H1 (cell line): ENCODE results near the gene FRMD6. TPM values are rescaled to one million over a fixed set of nuclear protein-coding genes. Genes with fewer than 3 reads are reported as not detected.

Experiments
- CTCF ChIA-PET: fragments of 300-600 bp; sonication (Branson Sonifier 250); formaldehyde crosslinking; loops from one replicate; lab custom pipeline; 2021; ENCODE audit not compliant: partially characterized antibody; lab: Charles Lee
- POLR2A ChIA-PET: fragments of 300-600 bp; sonication (Branson Sonifier 250); formaldehyde crosslinking; loops from one replicate; lab custom pipeline; 2021; ENCODE audit warnings: inconsistent platforms; ENCODE audit not compliant: partially characterized antibody; lab: Charles Lee
- DNase-seq, 2 experiments: peaks; one replicate each; pipeline versions ENCODE4 v3.0.0 to v3.0.0-alpha.2; 2010 to 2022; ENCODE audit warnings: low spot score in 2 of 2, low read depth in 1 of 2, mixed read lengths in 1 of 2
- FAIRE-seq: peaks from 2 replicates; lab custom pipeline; 2011; peaks lifted over from hg19 to GRCh38; lab: Jason Lieb, UNC
- H2AFZ ChIP-seq: 2 replicates; pipeline ENCODE4 v1.8.1; 2012; ENCODE audit warnings: low read length, inconsistent platforms
- H2AK5ac ChIP-seq: 2 replicates; pipeline ENCODE4 v1.6.1; 2013; ENCODE audit warnings: low read depth, low read length
- H2BK120ac ChIP-seq: replicated peaks from 2 replicates; pipeline ENCODE3; 2013; ENCODE audit warnings: low read depth, low read length, inconsistent platforms
- H2BK12ac ChIP-seq: 2 replicates; pipeline ENCODE4 v1.6.1; 2013; ENCODE audit warnings: low read depth, low read length
- H2BK15ac ChIP-seq: 2 replicates; pipeline ENCODE4 v1.6.1; 2013; ENCODE audit warnings: low read length
- H2BK20ac ChIP-seq: 2 replicates; pipeline ENCODE4 v1.6.1; 2013; ENCODE audit warnings: low read length
- H2BK5ac ChIP-seq: 2 replicates; pipeline ENCODE4 v1.6.1; 2013; ENCODE audit warnings: low read depth, low read length
- H3K14ac ChIP-seq: 2 replicates; pipeline ENCODE4 v1.6.1; 2013; ENCODE audit warnings: inconsistent platforms; ENCODE audit not compliant: insufficient read length
- H3K18ac ChIP-seq: 2 replicates; pipeline ENCODE4 v1.6.1; 2013; ENCODE audit warnings: low read length; ENCODE audit errors: extremely low read depth
- H3K23ac ChIP-seq: 2 replicates; pipeline ENCODE4 v1.6.1; 2013; ENCODE audit warnings: inconsistent platforms; ENCODE audit not compliant: insufficient read length
- H3K23me2 ChIP-seq: 2 replicates; pipeline ENCODE4 v1.6.1; 2013; ENCODE audit warnings: low read depth, low read length
- H3K27ac ChIP-seq: 2 replicates; pipeline ENCODE4 v1.6.1; 2011; ENCODE audit warnings: low read depth, low read length, inconsistent platforms
- H3K27me3 ChIP-seq, 4 experiments: replicated peaks in 1 of 4; 1 replicate in 1 of 4; 2 replicates in 3 of 4; pipeline versions ENCODE4 v1.6.1 to v1.8.1; 2011 to 2013; ENCODE audit warnings: low read length in 3 of 4, mild to moderate bottlenecking in 3 of 4, inconsistent platforms in 2 of 4, mixed read lengths in 2 of 4, moderate library complexity in 1 of 4; ENCODE audit not compliant: control insufficient read depth in 3 of 4, insufficient read depth in 3 of 4; ENCODE audit errors: extremely low read depth in 1 of 4
- H3K36me3 ChIP-seq, 4 experiments: 2 replicates each; pipeline versions ENCODE4 v1.6.1 to v1.8.1; 2011 to 2013; ENCODE audit warnings: mild to moderate bottlenecking in 4 of 4, low read length in 3 of 4, moderate library complexity in 2 of 4, control low read depth in 1 of 4, inconsistent platforms in 1 of 4; ENCODE audit not compliant: insufficient read depth in 4 of 4, control insufficient read depth in 2 of 4
- H3K4ac ChIP-seq: replicated peaks from 2 replicates; pipeline ENCODE3; 2013; ENCODE audit warnings: low read length, low read depth, mixed read lengths, inconsistent platforms; ENCODE audit not compliant: insufficient read length
- H3K4me1 ChIP-seq, 4 experiments: replicated peaks in 1 of 4; 1 replicate in 1 of 4; 2 replicates in 3 of 4; pipeline versions ENCODE4 v1.6.1 to v1.8.1; 2011 to 2013; ENCODE audit warnings: low read length in 3 of 4, inconsistent platforms in 2 of 4, mixed read lengths in 1 of 4; ENCODE audit not compliant: insufficient read depth in 4 of 4, control insufficient read depth in 3 of 4
- H3K4me2 ChIP-seq, 2 experiments: 2 replicates each; pipeline versions ENCODE4 v1.6.1 to v1.8.1; 2011 to 2013; ENCODE audit warnings: low read depth in 2 of 2, low read length in 2 of 2, control low read depth in 1 of 2, inconsistent platforms in 1 of 2, mild to moderate bottlenecking in 1 of 2; ENCODE audit not compliant: insufficient read depth in 1 of 2
- H3K4me3 ChIP-seq, 4 experiments: fragments of 200-600, 300-600 bp in 1 of 4; sonication (generic), shearing (Covaris generic), sonication (Bioruptor Twin) in 1 of 4; 2 replicates each; pipeline versions ENCODE4 v1.5.1 to v1.8.1; 2011 to 2016; ENCODE audit warnings: low read length in 4 of 4, low read depth in 3 of 4, control low read depth in 2 of 4, inconsistent platforms in 2 of 4, mild to moderate bottlenecking in 2 of 4, mixed read lengths in 1 of 4, moderate library complexity in 1 of 4; ENCODE audit not compliant: insufficient read depth in 2 of 4; ENCODE audit errors: extremely low read depth in 1 of 4
- H3K56ac ChIP-seq: replicated peaks from 2 replicates; pipeline ENCODE3; 2013; ENCODE audit warnings: low read depth, mild to moderate bottlenecking, mixed read lengths, low read length, inconsistent platforms; ENCODE audit not compliant: insufficient read length
- H3K79me1 ChIP-seq: 2 replicates; pipeline ENCODE4 v1.6.1; 2013; ENCODE audit warnings: low read depth, low read length, control low read depth
- H3K79me2 ChIP-seq, 2 experiments: 2 replicates each; pipeline versions ENCODE4 v1.6.1 to v1.8.1; 2012 to 2013; ENCODE audit warnings: low read length in 2 of 2, mild to moderate bottlenecking in 2 of 2, inconsistent platforms in 1 of 2; ENCODE audit not compliant: insufficient read depth in 2 of 2, control insufficient read depth in 1 of 2
- H3K9ac ChIP-seq, 4 experiments: replicated peaks in 1 of 4; 1 replicate in 1 of 4; 2 replicates in 3 of 4; pipeline versions ENCODE4 v1.6.1 to v1.8.1; 2011 to 2013; ENCODE audit warnings: low read depth in 3 of 4, low read length in 3 of 4, control low read depth in 2 of 4, mild to moderate bottlenecking in 2 of 4, moderate library complexity in 2 of 4, inconsistent platforms in 1 of 4; ENCODE audit errors: extremely low read depth in 1 of 4
- H3K9me3 ChIP-seq, 2 experiments: 2 replicates each; pipeline versions ENCODE4 v1.6.1 to v1.8.1; 2012 to 2013; ENCODE audit warnings: mild to moderate bottlenecking in 2 of 2, moderate library complexity in 2 of 2, control low read depth in 1 of 2, inconsistent platforms in 1 of 2, low read depth in 1 of 2, low read length in 1 of 2, mixed read lengths in 1 of 2; ENCODE audit not compliant: insufficient read depth in 2 of 2
- H4K20me1 ChIP-seq, 2 experiments: replicated peaks in 1 of 2; 2 replicates each; pipeline versions ENCODE3 to v1.8.1; 2011 to 2013; ENCODE audit warnings: inconsistent platforms in 2 of 2, low read length in 2 of 2, mild to moderate bottlenecking in 1 of 2; ENCODE audit not compliant: insufficient read depth in 2 of 2, control insufficient read depth in 1 of 2
- H4K5ac ChIP-seq: 2 replicates; pipeline ENCODE4 v1.6.1; 2013; ENCODE audit warnings: low read length, low read depth, mixed read lengths, inconsistent platforms; ENCODE audit not compliant: insufficient read length
- H4K8ac ChIP-seq: 2 replicates; pipeline ENCODE4 v1.8.0; 2013; ENCODE audit warnings: mild to moderate bottlenecking, moderate library complexity, low read length, inconsistent platforms; ENCODE audit not compliant: insufficient read depth; ENCODE audit errors: extremely low read depth
- H4K91ac ChIP-seq: replicated peaks from 2 replicates; pipeline ENCODE3; 2013; ENCODE audit warnings: low read length, mixed read lengths, inconsistent platforms; ENCODE audit not compliant: insufficient read length
- BACH1 ChIP-seq: IDR thresholded peaks from 2 replicates; pipeline ENCODE4 v1.6.1; 2012; ENCODE audit warnings: low read length, improper control_type of control experiment
- GABPA ChIP-seq: IDR thresholded peaks from 2 replicates; pipeline ENCODE4 v1.6.1; 2011; ENCODE audit warnings: mild to moderate bottlenecking, low read length, moderate library complexity, borderline replicate concordance; ENCODE audit not compliant: insufficient read depth
- HDAC2 ChIP-seq, 2 experiments: fragments of 300-600 bp in 1 of 2; sonication (generic) in 1 of 2; IDR thresholded peaks; 2 replicates each; pipeline ENCODE4 v1.6.1; 2011 to 2012; ENCODE audit warnings: low read depth in 2 of 2, low read length in 2 of 2, mild to moderate bottlenecking in 2 of 2, moderate library complexity in 2 of 2, borderline replicate concordance in 1 of 2, inconsistent platforms in 1 of 2
- HDAC6 ChIP-seq: IDR thresholded peaks from one replicate; pipeline ENCODE4 v1.7.1; 2012; ENCODE audit warnings: low read depth, mild to moderate bottlenecking, inconsistent platforms, low read length, moderate library complexity
- JUN ChIP-seq: IDR thresholded peaks from 2 replicates; pipeline ENCODE4 v1.6.1; 2011; ENCODE audit warnings: low read depth, mild to moderate bottlenecking, improper control_type of control experiment, low read length
- JUND ChIP-seq: IDR thresholded peaks from 2 replicates; pipeline ENCODE4 v1.6.1; 2011; ENCODE audit warnings: mild to moderate bottlenecking, improper control_type of control experiment, low read length
- PHF8 ChIP-seq: fragments of 200-600 bp; sonication (generic); conservative IDR thresholded peaks from 2 replicates; pipeline ENCODE4 v1.7.1; 2012; ENCODE audit warnings: low read depth, mild to moderate bottlenecking, inconsistent platforms, low read length, moderate library complexity
- RBBP5 ChIP-seq: IDR thresholded peaks from 2 replicates; pipeline ENCODE4 v1.7.1; 2012; ENCODE audit warnings: low read depth, mild to moderate bottlenecking, inconsistent platforms, low read length, moderate library complexity, borderline replicate concordance
- SIN3A ChIP-seq, 2 experiments: IDR thresholded peaks in 1 of 2; conservative IDR thresholded peaks in 1 of 2; 2 replicates each; pipeline ENCODE4 v1.6.1; 2011 to 2012; ENCODE audit warnings: low read length in 2 of 2, improper control_type of control experiment in 1 of 2, low read depth in 1 of 2, mild to moderate bottlenecking in 1 of 2
- TBP ChIP-seq: IDR thresholded peaks from 2 replicates; pipeline ENCODE4 v1.6.1; 2011; ENCODE audit warnings: low read depth, low read length, improper control_type of control experiment
- WGBS, 2 experiments: shearing (Covaris generic) in 1 of 2; methylation state at CpG; one replicate each; pipeline versions ENCODE4 v1.1.6 to v1.1.7; 2013 to 2015; ENCODE audit warnings: low lambda C conversion rate in 2 of 2, mixed read lengths in 2 of 2, inconsistent platforms in 1 of 2, low coverage in 1 of 2, missing lambda C conversion rate in 1 of 2; ENCODE audit not compliant: insufficient replicate concordance in 2 of 2, insufficient coverage in 1 of 2, insufficient read length in 1 of 2; ENCODE audit errors: extremely low coverage in 1 of 2, missing lambda C conversion rate in 1 of 2; 5-methylcytosine and 5-hydroxymethylcytosine counted together
- polyA plus RNA-seq, 7 experiments: library from polyadenylated mRNA; depleted of rRNA in 3 of 7; stranded (reverse) in 5 of 7; unstranded in 2 of 7; fragments of >200 nt in 5 of 7; fragments of 200-250 nt in 2 of 7; gene quantifications; 1 replicate in 5 of 7; 2 replicates in 1 of 7; 4 replicates in 1 of 7; pipeline versions ENCODE4 v1.2.1 to v1.2.3, GENCODE V29; 2011 to 2013; ENCODE audit warnings: missing spikeins in 2 of 7, mixed read lengths in 2 of 7
- total RNA-seq: library from RNA; stranded (reverse); fragmentation: NEBNext Ultra II Directional; extraction: Animal tissue kit (Norgen Biotek cat#: 25700); gene quantifications from 2 replicates; pipeline ENCODE4 v1.2.1, GENCODE V29; 2021

FRMD6 gene
- total and polyA plus RNA-seq, 2 of the 8 experiments (the other 6 are each of a cell fraction or from before 2014, with no cell fraction given) = 5.4 to 23.7 TPM

- no peak overlapping the region for H2AK5ac ChIP-seq
- peak overlapping the region; percentile 29 for H4K5ac ChIP-seq
- H2AFZ ChIP-seq = no peak overlapping the region; the same call in 1 of the 2 replicates
- H3K18ac ChIP-seq = no peak overlapping the region; the same call in 1 of the 2 replicates
- peak overlapping the region; percentile 99; the same call in 1 of the 2 replicates for H2BK5ac ChIP-seq
- H2BK12ac ChIP-seq = no peak overlapping the region; the same call in 1 of the 2 replicates
- peak overlapping the region; percentile 81 for H3K4me2 ChIP-seq
- H3K36me3 ChIP-seq = no peaks in the 10 kb centered on the region
- H3K23me2 ChIP-seq = peaks cover 11% of the 10 kb centered on the region
- POLR2A ChIA-PET = interaction anchor here (1.1 kb wide), 1 partner anchor 204 kb away, joined by 3 read pairs; no protein-coding TSS in a partner anchor
- 3% methylated on average over 19 of the region's 30 CpGs; no CpG with 5 or more reads in 1 of the 2 experiments for WGBS, 2 experiments
- no peaks in the 10 kb centered on the region for H3K9me3 ChIP-seq
- H4K20me1 ChIP-seq = peaks cover 0 to 1% of the 10 kb centered on the region in 2 experiments
- H2BK20ac ChIP-seq = no peak overlapping the region
- peak overlapping the region; percentile 100 for H3K27ac ChIP-seq
- CTCF ChIA-PET = no interaction called here
- H3K27me3 ChIP-seq = no peaks in the 10 kb centered on the region
- H3K9ac ChIP-seq = peak overlapping the region; percentile 66 to 99 (median 94)
- no peak overlapping the region for H3K23ac ChIP-seq
- H3K4me3 ChIP-seq = peak overlapping the region; percentile 59 to 85 (median 76)
- no peak overlapping the region for H2BK15ac ChIP-seq
- DNase-seq (peak in 1 of 2 experiments; percentile 53), FAIRE-seq (no peak)
- H3K4me1 ChIP-seq = peaks cover 0 to 6% (median 0%) of the 10 kb centered on the region in 4 experiments; a peak in 3 of 7 replicates
- H3K14ac ChIP-seq = no peak overlapping the region
- H2BK120ac ChIP-seq = no peak overlapping the region
- no peak overlapping the region for H3K4ac ChIP-seq
- no peak overlapping the region for H4K91ac ChIP-seq
- H3K56ac ChIP-seq = peak overlapping the region; percentile 97
- H3K79me2 ChIP-seq = peaks cover 0 to 29% of the 10 kb centered on the region in 2 experiments; a peak in 2 of 4 replicates
- peak overlapping the region; percentile 63; the same call in 1 of the 2 replicates for H4K8ac ChIP-seq
- no peaks in the 10 kb centered on the region; the same call in 1 of the 2 replicates for H3K79me1 ChIP-seq
- TF ChIP-seq BACH1 (0 out of 2 replicates have a peak, but pooled peaks have one; percentile 17), GABPA (no peak), HDAC6 (no peak), SIN3A (conservative IDR thresholded peaks at IDR 0.05 in 1 of 2, IDR thresholded peaks at IDR 0.05 in 1 of 2; ENCODE audit: low read depth in 1 of 2, low read length in 2 of 2) (no peak), RBBP5 (0 out of 2 replicates have a peak, but pooled peaks have one; percentile 20), PHF8 (peak; percentile 62; the same call in 1 of the 2 replicates), JUND (no peak), TBP (no peak), HDAC2 (IDR thresholded peaks at IDR 0.05; ENCODE audit: borderline replicate concordance in 1 of 2, low read depth in 2 of 2, low read length in 2 of 2) (no peak), JUN (no peak)
Observed at GRCh38 chr14:51650716-51651387, 858 bp upstream of the FRMD6 start.
